Tibial nerve (tissue), 4 donors: ENCODE data around the gene PLA2G15. TPM values are rescaled to one million over a fixed set of nuclear protein-coding genes. Genes with fewer than 3 reads are reported as not detected.
A peak's percentile ranks its signal among the peaks of the same experiment; 100 is the strongest.

ENCODE experiments used
- DNase-seq, 2 donors: peaks; one replicate each; pipeline ENCODE4 v3.0.0-alpha.2; 2019; ENCODE audit warnings: low spot score in 2 of 2
- H3K27ac ChIP-seq, 4 donors: fragments of 200-600 bp; sonication (generic) in 3 of 4; one replicate each; pipeline ENCODE4 v1.5.1; 2017 to 2019; ENCODE audit warnings: mild to moderate bottlenecking in 1 of 4
- H3K27me3 ChIP-seq, 2 donors: fragments of 200-600 bp; sonication (generic) in 1 of 2; one replicate each; pipeline versions ENCODE4 v1.5.1 to v1.6.0; 2017 to 2019
- H3K36me3 ChIP-seq, 3 donors: fragments of 200-600 bp; sonication (generic); one replicate each; pipeline ENCODE4 v1.5.1; 2018 to 2019
- H3K4me1 ChIP-seq, 4 donors: fragments of 200-600 bp; sonication (generic) in 3 of 4; one replicate each; pipeline ENCODE4 v1.5.1; 2017 to 2019
- H3K4me3 ChIP-seq, 4 donors: fragments of 200-600 bp; sonication (generic) in 3 of 4; one replicate each; pipeline ENCODE4 v1.5.1; 2017 to 2019; ENCODE audit warnings: mild to moderate bottlenecking in 1 of 4, moderate library complexity in 1 of 4
- H3K9me3 ChIP-seq, 4 donors: fragments of 200-600 bp; sonication (generic) in 3 of 4; one replicate each; pipeline ENCODE4 v1.5.1; 2017 to 2019
- CTCF ChIP-seq, 5 experiments: fragments of 200-600 bp in 3 of 5; fragments of 450-650 bp in 2 of 5; sonication (generic) in 3 of 5; IDR thresholded peaks; one replicate each; pipeline ENCODE4 v1.5.1; 2016 to 2019; ENCODE audit warnings: antibody characterized with exemption in 5 of 5, mild to moderate bottlenecking in 3 of 5, moderate library complexity in 2 of 5
- EP300 ChIP-seq, 2 donors: sonication (generic); formaldehyde crosslinking; IDR thresholded peaks; one replicate each; pipeline ENCODE4 v1.6.1; 2017; ENCODE audit warnings: antibody characterized with exemption in 2 of 2, mild to moderate bottlenecking in 1 of 2
- POLR2A ChIP-seq, 2 donors: fragments of 450-650 bp; IDR thresholded peaks; one replicate each; pipeline ENCODE4 v1.6.1; 2017; ENCODE audit warnings: antibody characterized with exemption in 2 of 2, mild to moderate bottlenecking in 2 of 2, moderate library complexity in 2 of 2
- whole genome bisulfite sequencing, 2 donors: methylation state at CpG; one replicate each; pipeline ENCODE4 v1.1.5; 2018; 5-methylcytosine and 5-hydroxymethylcytosine counted together
- total RNA-seq, 4 donors: library from RNA; depleted of rRNA; stranded (reverse); fragments of >200 nt; gene quantifications; one replicate each; pipeline ENCODE4 v1.1.0, GENCODE V29; 2016

PLA2G15 gene
- total RNA-seq, 4 donors from 2014 or later, result 26.0 to 51.3 (median 30.2) TPM

GRCh38 chr16:68275611-68276191 is 30.5 kb downstream of the PLA2G15 start:
- DNase-seq, result no peak
- peak overlapping the region in 3 of 4 donors; percentile 57 to 77 (median 73) for H3K27ac ChIP-seq

GRCh38 chr16:68276223-68276622 is 31.1 kb downstream of the PLA2G15 start:
- 57 to 77% methylated on average over 3 of the region's 3 CpGs for WGBS, 2 donors
- no peak for TF ChIP-seq CTCF (IDR thresholded peaks at IDR 0.05)
- peak in 1 of 2 donors; percentile 57 for TF ChIP-seq EP300 (IDR thresholded peaks at IDR 0.05)
- TF ChIP-seq POLR2A (IDR thresholded peaks at IDR 0.05), result no peak
- H3K27me3 ChIP-seq, result no peaks in the 10 kb centered on the region
- H3K36me3 ChIP-seq, result peaks cover 0 to 24% (median 0%) of the 10 kb centered on the region in 3 donors
- peak overlapping the region in 3 of 4 donors; percentile 19 to 75 (median 57) for H3K27ac ChIP-seq
- H3K4me3 ChIP-seq, result no peak overlapping the region
- no peak for DNase-seq
- no peaks in the 10 kb centered on the region for H3K9me3 ChIP-seq
- H3K4me1 ChIP-seq, result peaks cover 0 to 59% (median 14%) of the 10 kb centered on the region in 4 donors

More at GRCh38 chr16:68275611-68276191, 30.5 kb downstream of the PLA2G15 start:
- Histone ChIP-seq H3K9me3 (no peaks in the 10 kb centered on the region), H3K27me3 (no peaks in the 10 kb centered on the region), H3K36me3 (peaks cover 0 to 24% (median 0%) of the 10 kb centered on the region in 3 donors), H3K4me1 (peaks cover 0 to 53% (median 9%) of the 10 kb centered on the region in 4 donors), H3K4me3 (no peak overlapping the region)
- 62 to 72% methylated on average over 4 of the region's 4 CpGs for WGBS, 2 donors
- TF ChIP-seq CTCF (IDR thresholded peaks at IDR 0.05) (no peak), POLR2A (IDR thresholded peaks at IDR 0.05) (no peak), EP300 (IDR thresholded peaks at IDR 0.05) (no peak)

GRCh38 chr16:68279726-68280558 is 34.8 kb downstream of the PLA2G15 start:
- no peak for TF ChIP-seq CTCF (IDR thresholded peaks at IDR 0.05)
- TF ChIP-seq POLR2A (IDR thresholded peaks at IDR 0.05), result no peak
- TF ChIP-seq EP300 (IDR thresholded peaks at IDR 0.05), result no peak
- Histone ChIP-seq H3K27ac (peak overlapping the region in 3 of 4 donors; percentile 14 to 88 (median 71)), H3K27me3 (no peaks in the 10 kb centered on the region), H3K4me1 (peaks cover 0 to 83% (median 36%) of the 10 kb centered on the region in 4 donors), H3K4me3 (no peak overlapping the region), H3K36me3 (peaks cover 0 to 21% (median 0%) of the 10 kb centered on the region in 3 donors), H3K9me3 (no peaks in the 10 kb centered on the region)
- 90 to 91% methylated on average over 13 of the region's 13 CpGs for WGBS, 2 donors
- no peak for DNase-seq

- Histone ChIP-seq H3K4me1 (peaks cover 0 to 84% (median 47%) of the 10 kb centered on the region in 4 donors), H3K4me3 (no peak overlapping the region), H3K27me3 (no peaks in the 10 kb centered on the region), H3K27ac (peak overlapping the region; percentile 71 to 88 (median 76)), H3K9me3 (no peaks in the 10 kb centered on the region), H3K36me3 (peaks cover 0 to 17% (median 0%) of the 10 kb centered on the region in 3 donors)
- DNase-seq, result no peak
- TF ChIP-seq POLR2A (IDR thresholded peaks at IDR 0.05) (no peak), CTCF (IDR thresholded peaks at IDR 0.05) (no peak), EP300 (IDR thresholded peaks at IDR 0.05) (no peak)
- WGBS, 2 donors, result 86 to 91% methylated on average over 4 of the region's 4 CpGs
These were observed 36.3 kb downstream of the PLA2G15 start for GRCh38 chr16:68281368-68282063.
